ENCODE data around the gene ADAMTS17. TPM values are rescaled to one million over a fixed set of nuclear protein-coding genes. Genes with fewer than 3 reads are reported as not detected.

ADAMTS17 gene
- total RNA-seq, 1 experiment from 2014 or later, result 0.15 TPM

DNA sequence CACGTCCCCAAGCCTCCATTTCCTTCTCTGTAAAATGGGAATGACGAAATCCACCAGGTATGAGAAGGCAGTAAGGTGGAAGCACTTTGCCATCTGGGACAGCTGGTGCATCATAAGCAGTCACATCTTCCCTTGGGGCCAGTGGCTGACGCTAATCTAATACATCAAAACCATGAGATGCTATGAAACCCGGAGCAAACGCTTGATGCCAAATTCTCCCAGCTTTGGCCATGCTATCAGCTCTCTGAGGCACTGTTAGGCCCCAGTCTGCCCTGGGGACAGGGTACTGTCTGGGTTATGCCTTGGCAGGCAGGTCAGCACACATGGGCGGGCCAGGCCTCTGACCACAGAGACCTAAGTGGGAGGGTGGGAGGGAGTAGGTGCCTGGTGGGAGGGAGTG lies 66.1 kb downstream of the ADAMTS17 start:
- intact Hi-C loops (cut with micrococcal nuclease; ENCODE audit: unreplicated experiment), result no loop called here
- H3K9me3 ChIP-seq (ENCODE audit: low read depth, low read length, poor library complexity, severe bottlenecking), result peaks cover 20% of the 10 kb centered on the region
- no peaks in the 10 kb centered on the region for H3K27me3 ChIP-seq (replicated peaks; ENCODE audit: insufficient read depth, low read depth, low read length, poor library complexity)
- H3K4me3 ChIP-seq (ENCODE audit: low read depth, low read length, poor library complexity, severe bottlenecking), result no peak overlapping the region
- no peak overlapping the region for H3K27ac ChIP-seq (ENCODE audit: low read depth, low read length, poor library complexity, severe bottlenecking)
- no peak for DNase-seq (ENCODE audit: low spot score)
- ChIA-PET CTCF (no interaction called here), POLR2A (ENCODE audit: low non-redundant PET) (no interaction called here)
- H3K36me3 ChIP-seq (ENCODE audit: insufficient read depth, low read length, poor library complexity, severe bottlenecking), result no peaks in the 10 kb centered on the region
- no TSS peak for BruUV-seq (replicated peaks)
- no peaks in the 10 kb centered on the region for H3K4me1 ChIP-seq (ENCODE audit: insufficient read depth, low read length, poor library complexity, severe bottlenecking)
- TF ChIP-seq EZH2 (IDR thresholded peaks at IDR 0.05; ENCODE audit: borderline replicate concordance, low read depth, low read length, poor library complexity, severe bottlenecking) (no peak), CTCF (conservative IDR thresholded peaks at IDR 0.05; ENCODE audit: low read depth, low read length) (no peak)

DNA sequence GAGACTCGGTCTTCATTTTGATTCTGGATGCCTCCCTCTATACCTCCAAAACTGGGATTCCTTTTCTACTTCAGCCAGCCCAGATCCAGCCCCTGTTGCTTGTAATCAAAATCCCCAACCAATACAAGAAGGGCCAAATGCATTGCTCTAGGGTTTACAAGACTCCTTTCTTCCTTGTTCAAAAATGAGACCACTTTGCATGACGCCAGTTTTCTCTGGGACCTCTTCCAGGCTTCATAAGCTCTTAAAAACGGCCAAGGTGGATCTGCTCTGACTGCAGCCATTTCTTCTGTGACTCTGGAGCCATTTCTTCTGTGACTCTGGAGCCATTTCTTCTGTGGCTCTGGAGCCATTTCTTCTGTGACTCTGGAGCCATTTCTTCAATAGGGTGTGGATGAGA lies 71.9 kb downstream of the ADAMTS17 start:
- POLR2A ChIA-PET (ENCODE audit: low non-redundant PET), result no interaction called here
- intact Hi-C loops (cut with micrococcal nuclease; ENCODE audit: unreplicated experiment), result no loop called here
- CTCF ChIA-PET, result no interaction called here

DNA sequence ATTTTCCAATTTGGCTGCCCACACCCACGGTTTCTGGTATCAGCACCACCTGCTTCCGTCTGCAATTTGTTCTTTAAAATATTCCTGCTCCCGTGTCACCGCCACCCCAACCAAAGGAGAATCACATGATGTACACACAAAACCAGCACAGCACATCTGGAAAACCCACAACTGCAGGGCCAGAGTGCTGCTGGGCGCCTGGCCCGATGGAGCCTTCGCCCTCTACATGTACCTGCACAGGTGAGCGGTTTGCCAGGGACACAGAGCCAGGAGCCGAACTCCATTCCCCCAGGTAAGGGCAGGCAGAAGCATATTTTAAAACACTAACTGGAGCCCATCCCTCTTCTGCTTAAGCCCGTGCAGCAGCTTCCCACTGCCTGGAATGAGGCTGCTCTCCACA lies 75.6 kb downstream of the ADAMTS17 start:
- TF ChIP-seq EZH2 (IDR thresholded peaks at IDR 0.05; ENCODE audit: borderline replicate concordance, low read depth, low read length, poor library complexity, severe bottlenecking) (no peak), CTCF (conservative IDR thresholded peaks at IDR 0.05; ENCODE audit: low read depth, low read length) (no peak)
- Histone ChIP-seq H3K27me3 (replicated peaks; ENCODE audit: insufficient read depth, low read depth, low read length, poor library complexity) (no peaks in the 10 kb centered on the region), H3K9me3 (ENCODE audit: low read depth, low read length, poor library complexity, severe bottlenecking) (no peaks in the 10 kb centered on the region), H3K4me1 (ENCODE audit: insufficient read depth, low read length, poor library complexity, severe bottlenecking) (no peaks in the 10 kb centered on the region), H3K27ac (ENCODE audit: low read depth, low read length, poor library complexity, severe bottlenecking) (no peak overlapping the region), H3K36me3 (ENCODE audit: insufficient read depth, low read length, poor library complexity, severe bottlenecking) (no peaks in the 10 kb centered on the region), H3K4me3 (ENCODE audit: low read depth, low read length, poor library complexity, severe bottlenecking) (no peak overlapping the region)
- ChIA-PET CTCF (no interaction called here), POLR2A (ENCODE audit: low non-redundant PET) (no interaction called here)
- BruUV-seq (replicated peaks), result no TSS peak
- DNase-seq (ENCODE audit: low spot score), result no peak
- intact Hi-C loops (cut with micrococcal nuclease; ENCODE audit: unreplicated experiment), result no loop called here

More for the DNA sequence above, 71.9 kb downstream of the ADAMTS17 start:
- no peaks in the 10 kb centered on the region for H3K4me1 ChIP-seq (ENCODE audit: insufficient read depth, low read length, poor library complexity, severe bottlenecking)
- no peak for DNase-seq (ENCODE audit: low spot score)
- no peaks in the 10 kb centered on the region for H3K36me3 ChIP-seq (ENCODE audit: insufficient read depth, low read length, poor library complexity, severe bottlenecking)
- H3K27ac ChIP-seq (ENCODE audit: low read depth, low read length, poor library complexity, severe bottlenecking), result no peak overlapping the region
- H3K4me3 ChIP-seq (ENCODE audit: low read depth, low read length, poor library complexity, severe bottlenecking), result no peak overlapping the region
- BruUV-seq (replicated peaks), result no TSS peak
- H3K27me3 ChIP-seq (replicated peaks; ENCODE audit: insufficient read depth, low read depth, low read length, poor library complexity), result no peaks in the 10 kb centered on the region
- TF ChIP-seq CTCF (conservative IDR thresholded peaks at IDR 0.05; ENCODE audit: low read depth, low read length) (no peak), EZH2 (IDR thresholded peaks at IDR 0.05; ENCODE audit: borderline replicate concordance, low read depth, low read length, poor library complexity, severe bottlenecking) (no peak)
- peaks cover 10% of the 10 kb centered on the region for H3K9me3 ChIP-seq (ENCODE audit: low read depth, low read length, poor library complexity, severe bottlenecking)
